Measurements from ENCODE around the gene SNX9. TPM values are rescaled to one million over a fixed set of nuclear protein-coding genes. Genes with fewer than 3 reads are reported as not detected.
"Not testable (repeated sequence)": the region's sequence is repeated elsewhere in the genome, so short reads cannot be mapped to it uniquely, and the experiment has no call there.

Gene SNX9
- total RNA-seq, 4 donors from 2014 or later = 29.4 to 44.9 (median 33.3) TPM

GRCh38 chr6:157967486-157967885, 144.4 kb downstream of the SNX9 start:
- DNase-seq (no peak), ATAC-seq (no peak)
- intact Hi-C loops (cut with DNase I; ENCODE audit: low total_unique reads) (no loop called here), in situ Hi-C loops (cut with MboI; ENCODE audit: low sequenced_read_pairs in 4 of 4) (no loop called here)
- Histone ChIP-seq H3K27ac (no peak overlapping the region), H3K27me3 (no peaks in the 10 kb centered on the region), H3K36me3 (no peaks in the 10 kb centered on the region), H3K4me3 (no peak overlapping the region), H3K9me3 (no peaks in the 10 kb centered on the region), H3K4me1 (no peaks in the 10 kb centered on the region)
- TF ChIP-seq CTCF (IDR thresholded peaks at IDR 0.05 in 4 of 5, conservative IDR thresholded peaks at IDR 0.05 in 1 of 5) (no peak), POLR2A (IDR thresholded peaks at IDR 0.05) (no peak)

GRCh38 chr6:157972177-157972576, 149.1 kb downstream of the SNX9 start:
- H3K4me1 ChIP-seq; intact Hi-C loops (cut with DNase I; ENCODE audit: low total_unique reads); H3K27ac ChIP-seq; H3K27me3 ChIP-seq; DNase-seq; H3K4me3 ChIP-seq; H3K9me3 ChIP-seq; H3K36me3 ChIP-seq; ATAC-seq: not testable (repeated sequence)
- in situ Hi-C loops (cut with MboI; ENCODE audit: low sequenced_read_pairs in 4 of 4) = loop anchor here in 2 of 4 donors (10.0 kb wide), 2 partner anchors 103 to 113 kb away; no protein-coding TSS in a partner anchor

GRCh38 chr6:157974341-157974894, 151.4 kb downstream of the SNX9 start:
- no peak for TF ChIP-seq CTCF (IDR thresholded peaks at IDR 0.05 in 4 of 5, conservative IDR thresholded peaks at IDR 0.05 in 1 of 5)
- no peak for TF ChIP-seq POLR2A (IDR thresholded peaks at IDR 0.05)
- H3K4me1 ChIP-seq = no peaks in the 10 kb centered on the region
- H3K4me3 ChIP-seq = no peak overlapping the region
- no peak overlapping the region for H3K27ac ChIP-seq
- in situ Hi-C loops (cut with MboI; ENCODE audit: low sequenced_read_pairs in 4 of 4) = loop anchor here in 2 of 4 donors (10.0 kb wide), 2 partner anchors 100 to 110 kb away; no protein-coding TSS in a partner anchor
- H3K36me3 ChIP-seq = no peaks in the 10 kb centered on the region
- intact Hi-C loops (cut with DNase I; ENCODE audit: low total_unique reads) = no loop called here
- no peaks in the 10 kb centered on the region for H3K9me3 ChIP-seq
- DNase-seq = no peak
- no peaks in the 10 kb centered on the region for H3K27me3 ChIP-seq
- no peak for ATAC-seq

- intact Hi-C loops (cut with DNase I; ENCODE audit: low total_unique reads) = no loop called here
- Histone ChIP-seq H3K27me3 (no peaks in the 10 kb centered on the region), H3K27ac (no peak overlapping the region), H3K9me3 (no peaks in the 10 kb centered on the region), H3K36me3 (no peaks in the 10 kb centered on the region), H3K4me3 (no peak overlapping the region), H3K4me1 (no peaks in the 10 kb centered on the region)
- TF ChIP-seq POLR2A (IDR thresholded peaks at IDR 0.05) = no peak
- TF ChIP-seq CTCF (IDR thresholded peaks at IDR 0.05 in 4 of 5, conservative IDR thresholded peaks at IDR 0.05 in 1 of 5) = no peak
- DNase-seq = no peak
- no peak for ATAC-seq
- in situ Hi-C loops (cut with MboI; ENCODE audit: low sequenced_read_pairs in 4 of 4) = loop anchor here in 2 of 4 donors (10.0 kb wide), 2 partner anchors 100 to 110 kb away; no protein-coding TSS in a partner anchor
Observed at GRCh38 chr6:157974967-157975366, 151.9 kb downstream of the SNX9 start.

GRCh38 chr6:157975456-157975855, 152.4 kb downstream of the SNX9 start:
- H3K27ac ChIP-seq = no peak overlapping the region
- H3K9me3 ChIP-seq = no peaks in the 10 kb centered on the region
- no peaks in the 10 kb centered on the region for H3K27me3 ChIP-seq
- intact Hi-C loops (cut with DNase I; ENCODE audit: low total_unique reads) (no loop called here), in situ Hi-C loops (cut with MboI; ENCODE audit: low sequenced_read_pairs in 4 of 4) (loop anchor here in 2 of 4 donors (10.0 kb wide), 2 partner anchors 99 to 109 kb away; no protein-coding TSS in a partner anchor)
- no peak overlapping the region for H3K4me3 ChIP-seq
- DNase-seq (no peak), ATAC-seq (no peak)
- no peaks in the 10 kb centered on the region for H3K36me3 ChIP-seq
- H3K4me1 ChIP-seq = no peaks in the 10 kb centered on the region
- TF ChIP-seq CTCF (IDR thresholded peaks at IDR 0.05 in 4 of 5, conservative IDR thresholded peaks at IDR 0.05 in 1 of 5) (no peak), POLR2A (IDR thresholded peaks at IDR 0.05) (no peak)
